Osteoblast (primary cell): ENCODE measurements around the gene VWA1. TPM values are rescaled to one million over a fixed set of nuclear protein-coding genes. Genes with fewer than 3 reads are reported as not detected.

Experiments used
- DNase-seq: peaks from one replicate; pipeline ENCODE4 v3.0.0; 2011; ENCODE audit warnings: low spot score, mixed read lengths; ENCODE audit not compliant: insufficient read length; ENCODE audit errors: missing footprints
- H2AFZ ChIP-seq: 2 replicates; pipeline ENCODE4 v1.6.0; 2011; ENCODE audit warnings: mild to moderate bottlenecking, low read length
- H3K27ac ChIP-seq: 2 replicates; pipeline ENCODE4 v1.5.1; 2011; ENCODE audit warnings: mild to moderate bottlenecking, low read depth, low read length, moderate library complexity
- H3K27me3 ChIP-seq: 2 replicates; pipeline ENCODE4 v1.6.0; 2012; ENCODE audit warnings: mild to moderate bottlenecking, control low read depth, inconsistent platforms, low read length, moderate library complexity; ENCODE audit not compliant: insufficient read depth
- H3K36me3 ChIP-seq: 2 replicates; pipeline ENCODE4 v1.5.1; 2011; ENCODE audit warnings: mild to moderate bottlenecking, low read length, control low read depth, moderate library complexity; ENCODE audit not compliant: insufficient read depth
- H3K4me1 ChIP-seq: 2 replicates; pipeline ENCODE4 v1.5.1; 2011; ENCODE audit warnings: mild to moderate bottlenecking, low read length, control low read depth, moderate library complexity; ENCODE audit not compliant: insufficient read depth
- H3K4me2 ChIP-seq: 2 replicates; pipeline ENCODE4 v1.6.0; 2011; ENCODE audit warnings: mild to moderate bottlenecking, low read length; ENCODE audit not compliant: insufficient read depth
- H3K4me3 ChIP-seq: fragments of 200-600 bp; sonication (generic); 3 replicates; pipeline ENCODE4 v1.5.1; 2012; ENCODE audit warnings: mild to moderate bottlenecking, low read length, inconsistent platforms; ENCODE audit not compliant: insufficient read depth
- H3K79me2 ChIP-seq: 2 replicates; pipeline ENCODE4 v1.6.0; 2012; ENCODE audit warnings: mild to moderate bottlenecking, low read length, control low read depth, inconsistent platforms; ENCODE audit not compliant: insufficient read depth
- H3K9me3 ChIP-seq: 2 replicates; pipeline ENCODE4 v1.5.1; 2011; ENCODE audit warnings: low read depth, low read length, control low read depth
- H4K20me1 ChIP-seq: 2 replicates; pipeline ENCODE4 v1.6.0; 2012; ENCODE audit warnings: mild to moderate bottlenecking, low read length, control low read depth; ENCODE audit not compliant: insufficient read depth
- total RNA-seq: library from RNA; depleted of rRNA; stranded (reverse); fragments of >200 nt; gene quantifications from 2 replicates; pipeline ENCODE4 v1.2.3, GENCODE V29; 2012
- TF ChIP-seq, protein P1 (sequence below): IDR thresholded peaks from 2 replicates; pipeline ENCODE4 v1.5.1; 2011; ENCODE audit warnings: mild to moderate bottlenecking, low read depth, low read length, moderate library complexity; ENCODE audit errors: extremely low read depth

Gene VWA1
- total RNA-seq, 1 donor = 4.3 TPM

DNA sequence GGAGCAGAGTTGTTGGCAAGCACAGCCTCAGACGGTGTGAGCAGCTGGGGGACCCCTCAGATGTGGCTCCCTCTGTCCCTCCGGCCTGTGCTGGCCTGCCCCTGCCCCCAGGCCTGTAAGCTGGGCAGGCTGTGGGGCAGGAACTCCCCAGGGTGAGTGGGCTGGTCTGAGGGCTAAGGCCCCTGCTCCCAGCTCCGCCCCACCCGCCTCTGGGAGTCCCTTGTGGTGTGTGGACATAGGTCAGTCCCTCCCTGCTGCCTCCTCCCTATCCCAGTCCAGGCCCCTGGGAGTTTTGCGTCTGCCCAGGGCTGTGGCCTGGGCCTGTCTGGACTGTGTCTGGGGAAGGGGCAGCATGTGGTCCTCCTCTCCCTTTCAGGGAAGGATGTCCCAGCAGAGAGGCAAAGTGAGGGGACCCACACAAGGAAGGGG, 3.6 kb upstream of the VWA1 start:
- Histone ChIP-seq H2AFZ (peak overlapping the region; percentile 62), H3K9me3 (no peaks in the 10 kb centered on the region), H3K4me2 (no peak overlapping the region), H3K4me1 (peaks cover 13% of the 10 kb centered on the region), H3K36me3 (no peaks in the 10 kb centered on the region), H3K27ac (no peak overlapping the region), H4K20me1 (no peaks in the 10 kb centered on the region), H3K27me3 (peaks cover 11% of the 10 kb centered on the region), H3K79me2 (no peaks in the 10 kb centered on the region), H3K4me3 (no peak overlapping the region)
- TF ChIP-seq, protein P1, sequence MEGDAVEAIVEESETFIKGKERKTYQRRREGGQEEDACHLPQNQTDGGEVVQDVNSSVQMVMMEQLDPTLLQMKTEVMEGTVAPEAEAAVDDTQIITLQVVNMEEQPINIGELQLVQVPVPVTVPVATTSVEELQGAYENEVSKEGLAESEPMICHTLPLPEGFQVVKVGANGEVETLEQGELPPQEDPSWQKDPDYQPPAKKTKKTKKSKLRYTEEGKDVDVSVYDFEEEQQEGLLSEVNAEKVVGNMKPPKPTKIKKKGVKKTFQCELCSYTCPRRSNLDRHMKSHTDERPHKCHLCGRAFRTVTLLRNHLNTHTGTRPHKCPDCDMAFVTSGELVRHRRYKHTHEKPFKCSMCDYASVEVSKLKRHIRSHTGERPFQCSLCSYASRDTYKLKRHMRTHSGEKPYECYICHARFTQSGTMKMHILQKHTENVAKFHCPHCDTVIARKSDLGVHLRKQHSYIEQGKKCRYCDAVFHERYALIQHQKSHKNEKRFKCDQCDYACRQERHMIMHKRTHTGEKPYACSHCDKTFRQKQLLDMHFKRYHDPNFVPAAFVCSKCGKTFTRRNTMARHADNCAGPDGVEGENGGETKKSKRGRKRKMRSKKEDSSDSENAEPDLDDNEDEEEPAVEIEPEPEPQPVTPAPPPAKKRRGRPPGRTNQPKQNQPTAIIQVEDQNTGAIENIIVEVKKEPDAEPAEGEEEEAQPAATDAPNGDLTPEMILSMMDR = no peak
- DNase-seq = peak; percentile 97

DNA sequence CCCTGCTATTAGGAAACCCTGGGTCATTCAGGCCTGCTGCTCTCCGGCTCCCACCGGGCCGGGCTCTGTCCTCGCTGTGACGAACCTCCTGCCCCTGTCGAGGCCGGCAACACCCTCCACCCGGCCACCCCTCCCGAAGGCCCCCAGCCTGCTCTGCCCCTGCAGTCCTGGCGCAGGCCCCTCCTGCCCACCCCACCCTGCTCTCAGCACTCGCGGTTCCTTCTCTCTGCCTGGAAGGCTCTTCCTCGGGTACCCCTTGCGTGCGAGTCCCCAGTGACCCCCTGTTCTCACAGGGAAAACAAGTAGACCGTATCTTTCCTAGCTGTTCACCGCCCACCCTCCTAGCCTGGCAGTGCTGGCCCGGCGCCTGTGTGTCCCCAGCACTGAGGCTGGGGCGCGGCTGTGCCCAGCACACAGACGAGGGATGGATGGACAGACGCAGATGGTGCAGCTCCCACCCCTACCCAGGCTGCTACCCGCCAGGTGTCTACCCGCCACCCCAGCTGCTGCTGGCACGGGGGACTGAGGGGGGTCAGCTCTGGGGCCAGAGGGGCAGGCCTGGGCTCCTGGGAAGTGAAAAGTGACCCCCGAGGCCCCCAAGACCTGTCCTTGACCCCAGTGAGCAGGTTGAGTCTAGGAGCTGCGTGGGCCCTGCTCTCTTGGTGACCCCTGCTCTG, 3.1 kb upstream of the VWA1 start:
- H2AFZ ChIP-seq = peak overlapping the region; percentile 62
- TF ChIP-seq, protein P1 = no peak
- no peak overlapping the region for H3K27ac ChIP-seq

GRCh38 chr1:1432951-1433803, 2.3 kb upstream of the VWA1 start:
- H3K9me3 ChIP-seq = no peaks in the 10 kb centered on the region
- H3K36me3 ChIP-seq = no peaks in the 10 kb centered on the region
- TF ChIP-seq, protein P1 = no peak
- H3K4me1 ChIP-seq = peaks cover 13% of the 10 kb centered on the region
- H2AFZ ChIP-seq = no peak overlapping the region
- H3K4me2 ChIP-seq = no peak overlapping the region
- no peaks in the 10 kb centered on the region for H3K79me2 ChIP-seq
- H3K4me3 ChIP-seq = no peak overlapping the region
- peaks cover 11% of the 10 kb centered on the region for H3K27me3 ChIP-seq
- no peak overlapping the region for H3K27ac ChIP-seq
- DNase-seq = peak; percentile 93
- H4K20me1 ChIP-seq = no peaks in the 10 kb centered on the region

More for the DNA sequence above, 3.1 kb upstream of the VWA1 start:
- Histone ChIP-seq H3K4me1 (peaks cover 13% of the 10 kb centered on the region), H3K4me3 (no peak overlapping the region), H3K4me2 (no peak overlapping the region), H3K36me3 (no peaks in the 10 kb centered on the region), H3K9me3 (no peaks in the 10 kb centered on the region), H3K79me2 (no peaks in the 10 kb centered on the region), H4K20me1 (no peaks in the 10 kb centered on the region), H3K27me3 (peaks cover 11% of the 10 kb centered on the region)
- DNase-seq = peak; percentile 81

DNA sequence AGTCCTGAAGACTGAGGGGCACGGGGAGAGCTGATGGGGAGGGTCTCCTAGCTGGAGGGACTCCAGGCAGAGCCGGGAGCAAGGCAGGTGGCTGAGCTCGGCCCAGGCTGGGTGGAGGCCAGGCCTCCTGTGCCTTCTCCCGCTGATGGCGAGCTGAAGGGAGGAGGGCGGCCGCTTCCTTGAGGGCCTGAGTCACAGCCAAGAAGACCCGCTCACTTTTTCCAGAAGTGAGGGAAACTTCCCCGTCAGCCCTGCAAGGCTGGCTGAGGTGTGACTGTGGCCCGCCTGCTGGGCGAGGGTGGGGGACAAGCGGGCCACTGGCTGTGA, 1.7 kb upstream of the VWA1 start:
- Histone ChIP-seq H3K4me1 (peaks cover 13% of the 10 kb centered on the region), H3K4me3 (no peak overlapping the region), H3K36me3 (no peaks in the 10 kb centered on the region), H3K27me3 (peaks cover 11% of the 10 kb centered on the region), H3K27ac (no peak overlapping the region), H3K4me2 (no peak overlapping the region), H2AFZ (no peak overlapping the region), H3K79me2 (no peaks in the 10 kb centered on the region), H4K20me1 (no peaks in the 10 kb centered on the region), H3K9me3 (no peaks in the 10 kb centered on the region)
- DNase-seq = peak; percentile 95
- TF ChIP-seq, protein P1 = no peak
